ENCODE results near the gene TAAR5. TPM values are rescaled to one million over a fixed set of nuclear protein-coding genes. Genes with fewer than 3 reads are reported as not detected.

The TAAR5 gene
- total and polyA plus RNA-seq, 10 of the 15 experiments (the other 5 are each of a cell fraction or from before 2014, with no cell fraction given), result not detected

GRCh38 chr6:132544826-132545225 lies 44.7 kb downstream of the TAAR5 start:
- in situ Hi-C loops (cut with MboI), result no loop called here
- intact Hi-C loops (cut with micrococcal nuclease; ENCODE audit: unreplicated experiment), result no loop called here
- H3K79me2 ChIP-seq (ENCODE audit: control insufficient read depth, insufficient read depth, low read length), result no peaks in the 10 kb centered on the region
- no peaks in the 10 kb centered on the region for H3K36me3 ChIP-seq (ENCODE audit: control insufficient read depth in 2 of 2, insufficient read depth in 2 of 2, low read length in 1 of 2)
- FAIRE-seq (no peak), DNase-seq (ENCODE audit: low read depth, low spot score) (no peak), ATAC-seq (no peak)
- H3K9ac ChIP-seq (ENCODE audit: control insufficient read depth, insufficient read depth, low read length), result no peak overlapping the region
- no peak overlapping the region for H3K27ac ChIP-seq (ENCODE audit: control insufficient read depth, insufficient read depth)
- no peaks in the 10 kb centered on the region for H3K4me1 ChIP-seq (ENCODE audit: control insufficient read depth, insufficient read depth, low read length)
- no TSS peak for BruUV-seq (replicated peaks)
- SMC1A ChIA-PET (ENCODE audit: uncharacterized antibody, unreplicated experiment), result interaction anchor here (0.7 kb wide), 1 partner anchor 61 kb away, joined by 3 read pairs; no protein-coding TSS in a partner anchor
- H3K4me2 ChIP-seq (ENCODE audit: control insufficient read depth, insufficient read depth), result no peak overlapping the region
- no peaks in the 10 kb centered on the region for H4K20me1 ChIP-seq (ENCODE audit: control insufficient read depth, insufficient read depth)
- RAD21 ChIA-PET (ENCODE audit: unreplicated experiment), result no interaction called here
- no peak overlapping the region for H3K4me3 ChIP-seq
- POLR2A ChIA-PET, result no interaction called here
- no peak overlapping the region for H2AFZ ChIP-seq (ENCODE audit: control insufficient read depth, low read depth, low read length)
- H3K9me3 ChIP-seq (replicated peaks; ENCODE audit: control insufficient read depth, insufficient read depth, low read length), result no peaks in the 10 kb centered on the region
- TF ChIP-seq CREB1 (IDR thresholded peaks at IDR 0.05; ENCODE audit: low read depth) (no peak), HDGF (IDR thresholded peaks at IDR 0.05) (no peak)
- peaks cover 0 to 3% of the 10 kb centered on the region in 2 experiments for H3K27me3 ChIP-seq (replicated peaks in 1 of 2; ENCODE audit: control insufficient read depth in 2 of 2, insufficient read depth in 2 of 2, low read length in 1 of 2)
- CTCF ChIA-PET, result interaction anchor here (1.5 to 2.5 kb wide), 2 partner anchors 8 to 14 kb away, joined by 4 to 14 read pairs; no protein-coding TSS in a partner anchor

Small RNA genes within 50 kb of the gene (small RNA-seq; reads per million reads assigned to genes)
- not detected for gene TAAR7P

Other genes starting within 250 kb of the TAAR5 start
Only the 7 nearest of the 11 such genes appear.
- 28.8 and 33.4 TPM in 2 replicates for gene STX7, start 76.6 kb downstream of the TAAR5 start, total RNA-seq (2014; rRNA removed)
- gene STX7, start 76.6 kb downstream of the TAAR5 start, total RNA-seq (2014; rRNA removed; fragmentation: Illumina TruSeq; extraction: Trizol), result 44.2 and 50.1 TPM in 2 replicates
- 57.9 and 60.8 TPM in 2 replicates for gene STX7, start 76.6 kb downstream of the TAAR5 start, total RNA-seq (2021)
- 75.5 and 95.5 TPM in 2 replicates for gene STX7, start 76.6 kb downstream of the TAAR5 start, polyA plus RNA-seq (2011; rRNA removed)
- 66.1 and 70.2 TPM in 2 replicates for gene STX7, start 76.6 kb downstream of the TAAR5 start, polyA plus RNA-seq (2014; fragmentation: Illumina TruSeq; extraction: Trizol)
- gene STX7, start 76.6 kb downstream of the TAAR5 start, polyA plus RNA-seq (2014; fragmentation: Nextera tagmentation; extraction: Ambion mirVana), result 10 to 100 TPM; 26.5 to 30.7 TPM
- gene STX7, start 76.6 kb downstream of the TAAR5 start, polyA plus RNA-seq (2014; rRNA removed), result 38.6 and 40.0 TPM in 2 replicates
- 10 to 100 TPM; 52.5 to 58.1 TPM for gene STX7, start 76.6 kb downstream of the TAAR5 start, polyA plus RNA-seq (2016; fragmentation: Nextera tagmentation; extraction: Ambion mirVana)
- gene TAAR9, start 51.5 kb downstream of the TAAR5 start, total RNA-seq (2014; rRNA removed), result not detected in 2 replicates
- gene TAAR9, start 51.5 kb downstream of the TAAR5 start, total RNA-seq (2014; rRNA removed; fragmentation: Illumina TruSeq; extraction: Trizol), result not detected in 2 replicates
- gene TAAR9, start 51.5 kb downstream of the TAAR5 start, total RNA-seq (2021), result not detected in 2 replicates
- not detected in 2 replicates for gene TAAR9, start 51.5 kb downstream of the TAAR5 start, polyA plus RNA-seq (2011; rRNA removed)
- not detected in 2 replicates for gene TAAR9, start 51.5 kb downstream of the TAAR5 start, polyA plus RNA-seq (2014; fragmentation: Illumina TruSeq; extraction: Trizol)
- not detected for gene TAAR9, start 51.5 kb downstream of the TAAR5 start, polyA plus RNA-seq (2014; fragmentation: Nextera tagmentation; extraction: Ambion mirVana)
- gene TAAR9, start 51.5 kb downstream of the TAAR5 start, polyA plus RNA-seq (2014; rRNA removed), result not detected in 2 replicates
- gene TAAR9, start 51.5 kb downstream of the TAAR5 start, polyA plus RNA-seq (2016; fragmentation: Nextera tagmentation; extraction: Ambion mirVana), result not detected
- gene TAAR8, start 37.1 kb downstream of the TAAR5 start, total RNA-seq (2014; rRNA removed), result not detected in 2 replicates
- not detected in 2 replicates for gene TAAR8, start 37.1 kb downstream of the TAAR5 start, total RNA-seq (2014; rRNA removed; fragmentation: Illumina TruSeq; extraction: Trizol)
- gene TAAR8, start 37.1 kb downstream of the TAAR5 start, total RNA-seq (2021), result not detected in 2 replicates
- gene TAAR8, start 37.1 kb downstream of the TAAR5 start, polyA plus RNA-seq (2011; rRNA removed), result not detected in 2 replicates
- gene TAAR8, start 37.1 kb downstream of the TAAR5 start, polyA plus RNA-seq (2014; fragmentation: Illumina TruSeq; extraction: Trizol), result not detected in 2 replicates
- not detected for gene TAAR8, start 37.1 kb downstream of the TAAR5 start, polyA plus RNA-seq (2014; fragmentation: Nextera tagmentation; extraction: Ambion mirVana)
- not detected in 2 replicates for gene TAAR8, start 37.1 kb downstream of the TAAR5 start, polyA plus RNA-seq (2014; rRNA removed)
- gene TAAR8, start 37.1 kb downstream of the TAAR5 start, polyA plus RNA-seq (2016; fragmentation: Nextera tagmentation; extraction: Ambion mirVana), result not detected
- not detected in 2 replicates for gene TAAR6, start 19.4 kb downstream of the TAAR5 start, total RNA-seq (2014; rRNA removed)
- gene TAAR6, start 19.4 kb downstream of the TAAR5 start, total RNA-seq (2014; rRNA removed; fragmentation: Illumina TruSeq; extraction: Trizol), result not detected in 2 replicates
- not detected in 2 replicates for gene TAAR6, start 19.4 kb downstream of the TAAR5 start, total RNA-seq (2021)
- not detected in 2 replicates for gene TAAR6, start 19.4 kb downstream of the TAAR5 start, polyA plus RNA-seq (2011; rRNA removed)
- gene TAAR6, start 19.4 kb downstream of the TAAR5 start, polyA plus RNA-seq (2014; fragmentation: Illumina TruSeq; extraction: Trizol), result not detected in 2 replicates
- not detected for gene TAAR6, start 19.4 kb downstream of the TAAR5 start, polyA plus RNA-seq (2014; fragmentation: Nextera tagmentation; extraction: Ambion mirVana)
- not detected in 2 replicates for gene TAAR6, start 19.4 kb downstream of the TAAR5 start, polyA plus RNA-seq (2014; rRNA removed)
- not detected for gene TAAR6, start 19.4 kb downstream of the TAAR5 start, polyA plus RNA-seq (2016; fragmentation: Nextera tagmentation; extraction: Ambion mirVana)
- gene TAAR2, start 34.5 kb upstream of the TAAR5 start, total RNA-seq (2014; rRNA removed), result not detected in 2 replicates
- gene TAAR2, start 34.5 kb upstream of the TAAR5 start, total RNA-seq (2014; rRNA removed; fragmentation: Illumina TruSeq; extraction: Trizol), result not detected in 2 replicates
- gene TAAR2, start 34.5 kb upstream of the TAAR5 start, total RNA-seq (2021), result not detected in 2 replicates
- not detected in 2 replicates for gene TAAR2, start 34.5 kb upstream of the TAAR5 start, polyA plus RNA-seq (2011; rRNA removed)
- not detected in 2 replicates for gene TAAR2, start 34.5 kb upstream of the TAAR5 start, polyA plus RNA-seq (2014; fragmentation: Illumina TruSeq; extraction: Trizol)
- gene TAAR2, start 34.5 kb upstream of the TAAR5 start, polyA plus RNA-seq (2014; fragmentation: Nextera tagmentation; extraction: Ambion mirVana), result not detected
- gene TAAR2, start 34.5 kb upstream of the TAAR5 start, polyA plus RNA-seq (2014; rRNA removed), result not detected in 2 replicates
- not detected for gene TAAR2, start 34.5 kb upstream of the TAAR5 start, polyA plus RNA-seq (2016; fragmentation: Nextera tagmentation; extraction: Ambion mirVana)
- gene TAAR1, start 69.4 kb upstream of the TAAR5 start, total RNA-seq (2014; rRNA removed), result not detected in 2 replicates
- not detected in 2 replicates for gene TAAR1, start 69.4 kb upstream of the TAAR5 start, total RNA-seq (2014; rRNA removed; fragmentation: Illumina TruSeq; extraction: Trizol)
- not detected in 2 replicates for gene TAAR1, start 69.4 kb upstream of the TAAR5 start, total RNA-seq (2021)
- not detected in 2 replicates for gene TAAR1, start 69.4 kb upstream of the TAAR5 start, polyA plus RNA-seq (2011; rRNA removed)
- gene TAAR1, start 69.4 kb upstream of the TAAR5 start, polyA plus RNA-seq (2014; fragmentation: Illumina TruSeq; extraction: Trizol), result not detected in 2 replicates
- not detected for gene TAAR1, start 69.4 kb upstream of the TAAR5 start, polyA plus RNA-seq (2014; fragmentation: Nextera tagmentation; extraction: Ambion mirVana)
- gene TAAR1, start 69.4 kb upstream of the TAAR5 start, polyA plus RNA-seq (2014; rRNA removed), result not detected in 2 replicates
- not detected for gene TAAR1, start 69.4 kb upstream of the TAAR5 start, polyA plus RNA-seq (2016; fragmentation: Nextera tagmentation; extraction: Ambion mirVana)
- gene VNN1, start 124.3 kb upstream of the TAAR5 start, total RNA-seq (2014; rRNA removed), result 0.05 TPM in 1 of 2 replicates, not detected in the other
- gene VNN1, start 124.3 kb upstream of the TAAR5 start, total RNA-seq (2014; rRNA removed; fragmentation: Illumina TruSeq; extraction: Trizol), result not detected in 2 replicates
- not detected in 2 replicates for gene VNN1, start 124.3 kb upstream of the TAAR5 start, total RNA-seq (2021)
- not detected in 2 replicates for gene VNN1, start 124.3 kb upstream of the TAAR5 start, polyA plus RNA-seq (2011; rRNA removed)
- not detected in 2 replicates for gene VNN1, start 124.3 kb upstream of the TAAR5 start, polyA plus RNA-seq (2014; fragmentation: Illumina TruSeq; extraction: Trizol)
- not detected for gene VNN1, start 124.3 kb upstream of the TAAR5 start, polyA plus RNA-seq (2014; fragmentation: Nextera tagmentation; extraction: Ambion mirVana)
- gene VNN1, start 124.3 kb upstream of the TAAR5 start, polyA plus RNA-seq (2014; rRNA removed), result not detected in 2 replicates
- gene VNN1, start 124.3 kb upstream of the TAAR5 start, polyA plus RNA-seq (2016; fragmentation: Nextera tagmentation; extraction: Ambion mirVana), result not detected

Data from GM12878 (cell line).